DOHH2 (cell line): ENCODE measurements around the gene AIG1.

Source experiments
- H3F3A ChIP-seq: fragments of 200-600 bp; sonication (generic), shearing (Covaris generic); 2 replicates; pipeline ENCODE4 v1.6.0; 2016; ENCODE audit warnings: antibody characterized with exemption, mild to moderate bottlenecking; ENCODE audit not compliant: control insufficient read depth, insufficient read depth
- H3K27ac ChIP-seq: fragments of 200-600 bp; sonication (generic); 2 replicates; pipeline ENCODE4 v1.5.1; 2014; ENCODE audit warnings: low read depth, mild to moderate bottlenecking, low read length, moderate library complexity
- H3K27me3 ChIP-seq: fragments of 200-600 bp; sonication (generic); 2 replicates; pipeline ENCODE4 v1.6.1; 2014; ENCODE audit warnings: mild to moderate bottlenecking, low read length, mixed read lengths; ENCODE audit not compliant: control insufficient read depth
- H3K36me3 ChIP-seq: fragments of 200-600 bp; sonication (generic); 2 replicates; pipeline ENCODE4 v1.6.1; 2014; ENCODE audit warnings: mild to moderate bottlenecking, low read length, moderate library complexity, mixed read lengths; ENCODE audit not compliant: control insufficient read depth
- H3K4me1 ChIP-seq: fragments of 200-600 bp; sonication (generic); 2 replicates; pipeline ENCODE4 v1.6.1; 2014; ENCODE audit warnings: mild to moderate bottlenecking, low read length, mixed read lengths; ENCODE audit not compliant: control insufficient read depth
- H3K4me2 ChIP-seq: fragments of 200-600 bp; sonication (generic); 2 replicates; pipeline ENCODE4 v1.6.0; 2014; ENCODE audit warnings: mild to moderate bottlenecking, low read length, moderate library complexity
- H3K4me3 ChIP-seq: fragments of 200-600 bp; sonication (generic); 2 replicates; pipeline ENCODE4 v1.5.1; 2014; ENCODE audit warnings: mild to moderate bottlenecking, low read length, mixed read lengths
- H3K79me2 ChIP-seq: fragments of 200-600 bp; sonication (generic); 2 replicates; pipeline ENCODE4 v1.6.1; 2014; ENCODE audit warnings: mild to moderate bottlenecking, low read length, mixed read lengths; ENCODE audit not compliant: control insufficient read depth
- H3K9me2 ChIP-seq: fragments of 200-600 bp; sonication (generic); replicated peaks from 2 replicates; pipeline ENCODE4 v1.6.1; 2014; ENCODE audit warnings: mild to moderate bottlenecking, low read length, mixed read lengths; ENCODE audit not compliant: control insufficient read depth
- H3K9me3 ChIP-seq: fragments of 200-600 bp; sonication (generic); 2 replicates; pipeline ENCODE4 v1.6.1; 2014; ENCODE audit warnings: antibody characterized with exemption, low read length, mixed read lengths; ENCODE audit not compliant: control insufficient read depth, insufficient read depth
- H4K20me1 ChIP-seq: fragments of 200-600 bp; sonication (generic); 2 replicates; pipeline ENCODE4 v1.6.0; 2014; ENCODE audit warnings: low read depth, mild to moderate bottlenecking, antibody characterized with exemption, low read length, moderate library complexity; ENCODE audit not compliant: control insufficient read depth, insufficient read depth
- CTCF ChIP-seq: fragments of 200-600 bp; sonication (generic); IDR thresholded peaks from one replicate; pipeline ENCODE4 v1.5.1; 2014; ENCODE audit warnings: antibody characterized with exemption, mild to moderate bottlenecking, low read depth, low read length; ENCODE audit not compliant: poor library complexity, severe bottlenecking
- EZH2phosphoT487 ChIP-seq: fragments of 200-600 bp; sonication (generic); IDR thresholded peaks from 2 replicates; pipeline ENCODE4 v1.6.1; 2017; ENCODE audit warnings: borderline replicate concordance, mild to moderate bottlenecking, antibody characterized with exemption, low read length, moderate library complexity, mixed read lengths

Gene AIG1

GRCh38 chr6:143233554-143234285, 173.0 kb downstream of the AIG1 start:
- Histone ChIP-seq H3K4me2 (no peak overlapping the region), H3K4me3 (no peak overlapping the region), H3K9me3 (no peaks in the 10 kb centered on the region), H3K79me2 (no peaks in the 10 kb centered on the region), H3F3A (no peaks in the 10 kb centered on the region), H3K4me1 (no peaks in the 10 kb centered on the region), H4K20me1 (no peaks in the 10 kb centered on the region), H3K27me3 (no peaks in the 10 kb centered on the region), H3K9me2 (no peaks in the 10 kb centered on the region), H3K36me3 (no peaks in the 10 kb centered on the region), H3K27ac (no peak overlapping the region)
- no peak for TF ChIP-seq CTCF
- TF ChIP-seq EZH2phosphoT487, result no peak

DNA sequence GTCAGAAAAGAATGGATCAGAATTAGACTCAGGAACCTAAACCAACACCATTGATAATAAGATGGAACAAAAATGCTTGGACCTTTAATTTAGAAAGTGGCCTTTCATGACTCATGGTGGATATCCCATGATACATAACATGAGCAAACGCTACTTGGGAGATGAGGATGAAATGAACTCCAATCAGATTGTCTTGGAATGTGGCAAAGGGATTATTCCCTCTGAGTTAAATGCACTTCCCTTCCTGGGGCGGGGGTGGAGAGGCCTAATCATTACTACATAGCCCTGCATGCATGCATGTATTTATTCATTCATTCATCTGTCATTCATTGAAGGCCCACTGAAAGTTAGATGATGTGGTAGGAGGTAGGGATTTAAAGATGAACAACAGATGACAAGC, 174.0 kb downstream of the AIG1 start:
- Histone ChIP-seq H3K27me3 (no peaks in the 10 kb centered on the region), H4K20me1 (no peaks in the 10 kb centered on the region), H3K4me3 (no peak overlapping the region), H3K4me2 (no peak overlapping the region), H3K4me1 (no peaks in the 10 kb centered on the region), H3K79me2 (no peaks in the 10 kb centered on the region), H3K27ac (no peak overlapping the region), H3K36me3 (no peaks in the 10 kb centered on the region), H3K9me3 (no peaks in the 10 kb centered on the region), H3F3A (no peaks in the 10 kb centered on the region), H3K9me2 (no peaks in the 10 kb centered on the region)
- no peak for TF ChIP-seq EZH2phosphoT487
- TF ChIP-seq CTCF, result no peak

DNA sequence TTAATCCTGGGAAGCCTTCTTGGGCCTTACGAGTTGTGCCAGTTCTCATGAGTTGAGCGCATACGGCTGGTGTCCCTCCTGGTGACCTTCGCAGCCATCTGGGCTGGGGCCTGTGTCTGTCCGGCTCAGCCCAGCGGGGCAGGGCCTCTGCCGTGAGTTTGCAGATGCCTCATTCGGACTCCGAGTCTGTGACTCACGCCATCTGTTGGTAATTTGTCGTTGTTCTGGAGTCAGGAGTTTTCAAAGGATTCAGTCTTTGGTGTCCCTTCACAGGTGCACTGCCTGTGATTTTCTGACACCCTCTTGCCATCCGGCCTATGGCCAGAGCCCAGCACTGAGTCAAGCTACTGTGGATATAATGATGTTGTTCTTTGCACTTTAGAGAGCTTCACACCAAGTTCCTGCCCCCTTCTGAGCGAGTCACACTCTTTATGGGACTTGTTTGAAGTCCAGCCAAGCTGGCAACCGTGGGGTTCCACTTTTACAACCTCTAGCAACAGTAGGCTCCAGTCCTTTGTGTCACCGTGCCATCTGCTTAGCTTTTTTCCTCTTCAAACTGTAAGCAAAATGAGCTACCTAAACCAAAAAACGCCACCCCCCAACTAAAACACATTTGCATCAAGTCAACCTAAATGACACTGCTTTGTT, 175.6 kb downstream of the AIG1 start:
- TF ChIP-seq CTCF (no peak), EZH2phosphoT487 (no peak)
- Histone ChIP-seq H3K9me2 (no peaks in the 10 kb centered on the region), H4K20me1 (no peaks in the 10 kb centered on the region), H3K4me3 (no peak overlapping the region), H3K79me2 (no peaks in the 10 kb centered on the region), H3F3A (no peaks in the 10 kb centered on the region), H3K4me2 (no peak overlapping the region), H3K27ac (no peak overlapping the region), H3K27me3 (no peaks in the 10 kb centered on the region), H3K9me3 (no peaks in the 10 kb centered on the region), H3K36me3 (no peaks in the 10 kb centered on the region), H3K4me1 (no peaks in the 10 kb centered on the region)
